Omental fat pad (tissue), 4 donors: ENCODE data around the gene RNF20. TPM values are rescaled to one million over a fixed set of nuclear protein-coding genes. Genes with fewer than 3 reads are reported as not detected.

Experiments
- ATAC-seq: fragments of 150-250 bp; one replicate; pipeline ENCODE4 v1.9.1; 2016; ENCODE audit warnings: mild to moderate bottlenecking, moderate library complexity; ENCODE audit not compliant: low FRiP score
- DNase-seq: peaks from one replicate; pipeline ENCODE4 v3.0.0-alpha.2; 2019; ENCODE audit warnings: low spot score
- CTCF ChIP-seq, 3 donors: fragments of 450-650 bp; IDR thresholded peaks; one replicate each; pipeline ENCODE4 v1.5.1; 2016 to 2017; ENCODE audit warnings: antibody characterized with exemption in 3 of 3, mild to moderate bottlenecking in 3 of 3, moderate library complexity in 2 of 3
- total RNA-seq, 4 donors: library from RNA; depleted of rRNA; stranded (reverse); fragments of >200 nt; gene quantifications; one replicate each; pipeline ENCODE4 v1.1.0, GENCODE V29; 2016

RNF20 gene
- total RNA-seq, 4 donors from 2014 or later, result 14.2 to 25.4 (median 19.8) TPM

- TF ChIP-seq CTCF (IDR thresholded peaks at IDR 0.05), result no peak
- ATAC-seq (no peak), DNase-seq (no peak)
These were observed 35.3 kb upstream of the RNF20 start for GRCh38 chr9:101498323-101498722.

GRCh38 chr9:101504188-101504587 lies 29.5 kb upstream of the RNF20 start:
- no peak for DNase-seq
- TF ChIP-seq CTCF (IDR thresholded peaks at IDR 0.05), result no peak
- ATAC-seq, result no peak

- DNase-seq (no peak), ATAC-seq (no peak)
- no peak for TF ChIP-seq CTCF (IDR thresholded peaks at IDR 0.05)
These were observed 25.4 kb upstream of the RNF20 start for GRCh38 chr9:101508211-101508610.

- DNase-seq, result no peak
- ATAC-seq, result no peak
- TF ChIP-seq CTCF (IDR thresholded peaks at IDR 0.05), result no peak
These were observed 24.1 kb upstream of the RNF20 start for GRCh38 chr9:101509572-101509971.

GRCh38 chr9:101510459-101510858 lies 23.2 kb upstream of the RNF20 start:
- DNase-seq, result no peak
- no peak for TF ChIP-seq CTCF (IDR thresholded peaks at IDR 0.05)
- ATAC-seq, result no peak

- ATAC-seq (no peak), DNase-seq (no peak)
- no peak for TF ChIP-seq CTCF (IDR thresholded peaks at IDR 0.05)
These were observed 22.6 kb upstream of the RNF20 start for GRCh38 chr9:101511009-101511408.

- DNase-seq, result no peak
- no peak for ATAC-seq
- TF ChIP-seq CTCF (IDR thresholded peaks at IDR 0.05), result no peak
These were observed 21.5 kb upstream of the RNF20 start for GRCh38 chr9:101512116-101512515.
